HCT116 (cell line): ENCODE data around the gene EMILIN1. TPM values are rescaled to one million over a fixed set of nuclear protein-coding genes. Genes with fewer than 3 reads are reported as not detected.

ENCODE experiments used
- ATAC-seq: fragments of 200-7000 bp; cut with Tn5 transposase; 2 replicates; pipeline ENCODE4 v1.9.1; 2020; ENCODE audit warnings: mild to moderate bottlenecking, moderate library complexity
- BruUV-seq: library from RNA; stranded (reverse); fragments of 400-500 nt; replicated peaks from 2 replicates; lab custom pipeline; 2021; lab: Mats Ljungman, UMichigan
- CTCF ChIA-PET: fragments of 300-600 bp; sonication (Branson Sonifier 250); formaldehyde crosslinking; loops from one replicate; lab custom pipeline; 2021; ENCODE audit warnings: antibody characterized with exemption; lab: Charles Lee
- POLR2A ChIA-PET: fragments of 300-600, 350-600 bp; sonication (Branson Sonifier 250); formaldehyde crosslinking; loops from one replicate; lab custom pipeline; 2021; ENCODE audit warnings: antibody characterized with exemption; lab: Charles Lee
- RAD21 ChIA-PET, 2 experiments: fragments of 300-600 bp; sonication (Branson Sonifier 250); formaldehyde crosslinking; loops; one replicate each; lab custom pipeline; 2023; ENCODE audit warnings: low total read pairs in 2 of 2; ENCODE audit not compliant: uncharacterized antibody in 2 of 2, unreplicated experiment in 2 of 2, low non-redundant PET in 1 of 2; lab: Charles Lee
- DNase-seq: peaks from one replicate; pipeline ENCODE4 v3.0.0-alpha.2; 2010; ENCODE audit warnings: low read depth, low spot score
- H2AFZ ChIP-seq: fragments of 200-600 bp; shearing (Covaris generic), sonication (generic); 2 replicates; pipeline ENCODE4 v1.6.1; 2017; ENCODE audit warnings: low read depth, mixed run types, mixed read lengths, antibody characterized with exemption, low read length; ENCODE audit not compliant: poor library complexity, severe bottlenecking
- H3K27ac ChIP-seq: 2 replicates; pipeline ENCODE4 v1.5.1; 2012; ENCODE audit warnings: low read depth, low read length
- H3K27me3 ChIP-seq: fragments of 200-600 bp; sonication (generic); 2 replicates; pipeline ENCODE4 v1.6.1; 2016; ENCODE audit warnings: mixed run types, low read length, mixed read lengths; ENCODE audit not compliant: insufficient read depth
- H3K36me3 ChIP-seq, 2 experiments: fragments of 200-500 bp in 1 of 2; fragments of 200-600 bp in 1 of 2; sonication (Bioruptor generic) in 1 of 2; sonication (generic) in 1 of 2; 2 replicates each; pipeline versions ENCODE4 v1.5.1 to v1.6.1; 2014 to 2016; ENCODE audit warnings: low read length in 2 of 2, inconsistent platforms in 1 of 2, mixed read lengths in 1 of 2, mixed run types in 1 of 2; ENCODE audit not compliant: insufficient read depth in 2 of 2, control insufficient read depth in 1 of 2
- H3K4me1 ChIP-seq, 2 experiments: fragments of 200-600 bp in 1 of 2; sonication (generic) in 1 of 2; 2 replicates each; pipeline versions ENCODE4 v1.5.1 to v1.6.1; 2012 to 2017; ENCODE audit warnings: low read length in 2 of 2, inconsistent platforms in 1 of 2, mild to moderate bottlenecking in 1 of 2, mixed read lengths in 1 of 2, mixed run types in 1 of 2, moderate library complexity in 1 of 2; ENCODE audit not compliant: insufficient read depth in 2 of 2, control insufficient read depth in 1 of 2
- H3K4me2 ChIP-seq: fragments of 200-600 bp; sonication (generic); 2 replicates; pipeline ENCODE4 v1.6.1; 2017; ENCODE audit warnings: mixed run types, low read length, mixed read lengths
- H3K4me3 ChIP-seq, 2 experiments: fragments of 200-600 bp in 1 of 2; sonication (generic) in 1 of 2; replicated peaks in 1 of 2; 2 replicates each; pipeline ENCODE4 v1.5.1; 2011 to 2016; ENCODE audit warnings: low read length in 2 of 2, control low read depth in 1 of 2, low read depth in 1 of 2, mild to moderate bottlenecking in 1 of 2, mixed read lengths in 1 of 2, mixed run types in 1 of 2
- H3K79me2 ChIP-seq: fragments of 200-600 bp; sonication (generic); 2 replicates; pipeline ENCODE4 v1.6.1; 2017; ENCODE audit warnings: mild to moderate bottlenecking, mixed run types, low read length, moderate library complexity, mixed read lengths; ENCODE audit not compliant: insufficient read depth
- H3K9ac ChIP-seq: fragments of 200-600 bp; sonication (generic); 2 replicates; pipeline ENCODE4 v1.6.1; 2016; ENCODE audit warnings: low read length, mixed read lengths
- H3K9me2 ChIP-seq: fragments of 200-600 bp; sonication (generic), shearing (Covaris generic); 2 replicates; pipeline ENCODE4 v1.6.1; 2017; ENCODE audit warnings: mixed run types, mild to moderate bottlenecking, moderate library complexity; ENCODE audit not compliant: insufficient read depth
- H3K9me3 ChIP-seq, 2 experiments: fragments of 200-500 bp in 1 of 2; fragments of 200-600 bp in 1 of 2; sonication (Bioruptor generic) in 1 of 2; sonication (generic) in 1 of 2; 2 replicates each; pipeline ENCODE4 v1.6.1; 2014 to 2017; ENCODE audit warnings: low read length in 2 of 2, mixed read lengths in 2 of 2, inconsistent platforms in 1 of 2, low read depth in 1 of 2, mild to moderate bottlenecking in 1 of 2, mixed run types in 1 of 2, moderate library complexity in 1 of 2; ENCODE audit not compliant: control insufficient read depth in 1 of 2, insufficient read depth in 1 of 2
- H4K20me1 ChIP-seq: fragments of 200-600 bp; sonication (generic), shearing (Covaris generic); 2 replicates; pipeline ENCODE4 v1.6.1; 2017; ENCODE audit warnings: mixed run types, mild to moderate bottlenecking, moderate library complexity; ENCODE audit not compliant: insufficient read depth
- CEBPB ChIP-seq: IDR thresholded peaks from 2 replicates; pipeline ENCODE4 v1.6.1; 2012; ENCODE audit warnings: low read depth
- CTCF ChIP-seq, 3 experiments: fragments of 200-600 bp in 1 of 3; sonication (generic) in 1 of 3; IDR thresholded peaks in 2 of 3; conservative IDR thresholded peaks in 1 of 3; 2 replicates each; pipeline ENCODE4 v1.5.1; 2012 to 2017; ENCODE audit warnings: low read depth in 2 of 3, low read length in 2 of 3, antibody characterized with exemption in 1 of 3, borderline replicate concordance in 1 of 3, control low read depth in 1 of 3, mild to moderate bottlenecking in 1 of 3, mixed read lengths in 1 of 3, mixed run types in 1 of 3, moderate library complexity in 1 of 3; ENCODE audit not compliant: insufficient read depth in 1 of 3
- EGR1 ChIP-seq: IDR thresholded peaks from 2 replicates; pipeline ENCODE4 v1.6.1; 2012; ENCODE audit warnings: low read depth
- ELF1 ChIP-seq: IDR thresholded peaks from 2 replicates; pipeline ENCODE4 v1.6.1; 2012; ENCODE audit warnings: low read depth, borderline replicate concordance
- EZH2phosphoT487 ChIP-seq: fragments of 200-600 bp; IDR thresholded peaks from 2 replicates; pipeline ENCODE4 v1.6.1; 2018; ENCODE audit warnings: antibody characterized with exemption, borderline replicate concordance
- FOSL1 ChIP-seq: IDR thresholded peaks from 2 replicates; pipeline ENCODE4 v1.6.1; 2012; ENCODE audit warnings: low read depth
- POLR2A ChIP-seq: IDR thresholded peaks from 2 replicates; pipeline ENCODE4 v1.7.0; 2011; ENCODE audit warnings: borderline replicate concordance; ENCODE audit not compliant: insufficient read depth, insufficient read length; ENCODE audit errors: extremely low read depth
- POLR2AphosphoS5 ChIP-seq: IDR thresholded peaks from 2 replicates; pipeline ENCODE4 v1.6.1; 2011; ENCODE audit warnings: mild to moderate bottlenecking, low read depth, low read length, moderate library complexity
- RAD21 ChIP-seq: IDR thresholded peaks from 2 replicates; pipeline ENCODE4 v1.6.1; 2012; ENCODE audit warnings: low read depth, mild to moderate bottlenecking
- REST ChIP-seq: IDR thresholded peaks from 2 replicates; pipeline ENCODE4 v1.6.1; 2012; ENCODE audit warnings: low read depth
- SRF ChIP-seq: IDR thresholded peaks from 2 replicates; pipeline ENCODE4 v1.6.1; 2012; ENCODE audit warnings: low read depth
- YY1 ChIP-seq: IDR thresholded peaks from 2 replicates; pipeline ENCODE4 v1.6.1; 2011; ENCODE audit warnings: low read length, low read depth, moderate library complexity, mild to moderate bottlenecking; ENCODE audit not compliant: insufficient replicate concordance; ENCODE audit errors: extremely low read depth
- ZFX ChIP-seq: fragments of 450-650 bp; IDR thresholded peaks from 2 replicates; pipeline ENCODE4 v1.6.1; 2017
- ZNF274 ChIP-seq: fragments of 200-500 bp; sonication (Bioruptor generic); IDR thresholded peaks from 2 replicates; pipeline ENCODE4 v1.6.1; 2014; ENCODE audit warnings: mild to moderate bottlenecking, low read depth, low read length, inconsistent platforms
- intact Hi-C: fragments of 100-400 bp; cut with micrococcal nuclease; formaldehyde crosslinking; loops from 2 replicates; pipeline ENCODE4 v1.10.0; 2022
- total RNA-seq: library from RNA; stranded (reverse); gene quantifications from one replicate; pipeline ENCODE4 v1.2.1, GENCODE V29; 2021; ENCODE audit not compliant: unreplicated experiment
- TF ChIP-seq, protein P1 (sequence below): IDR thresholded peaks from 2 replicates; pipeline ENCODE4 v1.6.1; 2012
- TF ChIP-seq, protein P2 (sequence below): IDR thresholded peaks from 2 replicates; pipeline ENCODE4 v1.6.1; 2011; ENCODE audit warnings: mild to moderate bottlenecking, low read length, moderate library complexity; ENCODE audit not compliant: insufficient replicate concordance; ENCODE audit errors: extremely low read depth

The EMILIN1 gene
- total RNA-seq, 1 experiment from 2014 or later = 0.59 TPM

DNA sequence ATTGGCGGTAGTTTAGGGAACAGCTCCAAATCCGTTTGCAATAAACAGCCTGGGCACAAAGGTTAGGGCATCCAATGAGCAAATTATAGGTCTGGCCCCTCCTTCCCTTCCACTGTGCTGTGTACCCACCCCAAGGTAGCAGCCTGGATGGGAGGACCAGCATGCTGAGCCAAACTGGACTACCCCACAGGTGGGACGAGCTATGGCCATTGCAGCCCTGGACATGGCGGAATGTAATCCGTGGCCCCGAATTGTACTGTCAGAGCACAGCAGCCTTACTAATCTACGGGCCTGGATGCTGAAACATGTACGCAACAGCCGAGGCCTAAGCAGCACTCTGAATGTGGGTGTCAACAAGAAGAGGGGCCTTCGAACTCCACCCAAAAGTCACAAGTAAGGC lies 20.2 kb upstream of the EMILIN1 start:
- intact Hi-C loops = no loop called here
- H3K36me3 ChIP-seq = peaks cover 9 to 17% of the 10 kb centered on the region in 2 experiments; a peak in 2 of 4 replicates
- no peaks in the 10 kb centered on the region for H3K9me3 ChIP-seq
- BruUV-seq = no TSS peak
- no peak for ATAC-seq
- no peak overlapping the region for H3K4me2 ChIP-seq
- H3K27me3 ChIP-seq = no peaks in the 10 kb centered on the region
- POLR2A ChIA-PET = interaction anchor here (1.1 kb wide), 1 partner anchor 10 kb away, joined by 3 read pairs; no protein-coding TSS in a partner anchor
- H3K79me2 ChIP-seq = no peaks in the 10 kb centered on the region
- CTCF ChIA-PET = no interaction called here
- no peaks in the 10 kb centered on the region for H3K4me1 ChIP-seq
- no peak overlapping the region for H3K4me3 ChIP-seq
- H3K27ac ChIP-seq = no peak overlapping the region
- TF ChIP-seq POLR2AphosphoS5 (no peak), CEBPB (no peak), ELF1 (no peak), ZFX (no peak), RAD21 (no peak), REST (no peak), POLR2A (no peak), FOSL1 (no peak), YY1 (no peak), SRF (no peak), EGR1 (no peak), ZNF274 (no peak), EZH2phosphoT487 (no peak), CTCF (IDR thresholded peaks at IDR 0.05 in 2 of 3, conservative IDR thresholded peaks at IDR 0.05 in 1 of 3; ENCODE audit: borderline replicate concordance in 1 of 3, insufficient read depth in 1 of 3, low read depth in 2 of 3, low read length in 2 of 3) (no peak)
- TF ChIP-seq, protein P1, sequence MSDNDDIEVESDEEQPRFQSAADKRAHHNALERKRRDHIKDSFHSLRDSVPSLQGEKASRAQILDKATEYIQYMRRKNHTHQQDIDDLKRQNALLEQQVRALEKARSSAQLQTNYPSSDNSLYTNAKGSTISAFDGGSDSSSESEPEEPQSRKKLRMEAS = no peak
- TF ChIP-seq, protein P2, sequence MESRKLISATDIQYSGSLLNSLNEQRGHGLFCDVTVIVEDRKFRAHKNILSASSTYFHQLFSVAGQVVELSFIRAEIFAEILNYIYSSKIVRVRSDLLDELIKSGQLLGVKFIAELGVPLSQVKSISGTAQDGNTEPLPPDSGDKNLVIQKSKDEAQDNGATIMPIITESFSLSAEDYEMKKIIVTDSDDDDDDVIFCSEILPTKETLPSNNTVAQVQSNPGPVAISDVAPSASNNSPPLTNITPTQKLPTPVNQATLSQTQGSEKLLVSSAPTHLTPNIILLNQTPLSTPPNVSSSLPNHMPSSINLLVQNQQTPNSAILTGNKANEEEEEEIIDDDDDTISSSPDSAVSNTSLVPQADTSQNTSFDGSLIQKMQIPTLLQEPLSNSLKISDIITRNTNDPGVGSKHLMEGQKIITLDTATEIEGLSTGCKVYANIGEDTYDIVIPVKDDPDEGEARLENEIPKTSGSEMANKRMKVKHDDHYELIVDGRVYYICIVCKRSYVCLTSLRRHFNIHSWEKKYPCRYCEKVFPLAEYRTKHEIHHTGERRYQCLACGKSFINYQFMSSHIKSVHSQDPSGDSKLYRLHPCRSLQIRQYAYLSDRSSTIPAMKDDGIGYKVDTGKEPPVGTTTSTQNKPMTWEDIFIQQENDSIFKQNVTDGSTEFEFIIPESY = no peak
- TF ChIP-seq, all 23 proteins: peak for 0
- Histone ChIP-seq H4K20me1 (no peaks in the 10 kb centered on the region), H3K9me2 (no peaks in the 10 kb centered on the region), H3K9ac (no peak overlapping the region), H2AFZ (no peak overlapping the region)
- RAD21 ChIA-PET = no interaction called here
- DNase-seq = no peak
